H9 (cell line): Measurements from ENCODE around the gene BICRAL. TPM values are rescaled to one million over a fixed set of nuclear protein-coding genes. Genes with fewer than 3 reads are reported as not detected.
A peak's percentile ranks its signal among the peaks of the same experiment; 100 is the strongest.

Source experiments
- DNase-seq: peaks from one replicate; pipeline ENCODE4 v3.0.0-alpha.2; 2017
- H2AFZ ChIP-seq: one replicate; pipeline ENCODE4 v1.6.1; 2013; ENCODE audit warnings: mild to moderate bottlenecking, low read length, control low read depth, moderate library complexity
- H2AK5ac ChIP-seq: 2 replicates; pipeline ENCODE4 v1.6.1; 2013; ENCODE audit warnings: low read length, control low read depth, mixed read lengths; ENCODE audit not compliant: insufficient read length
- H2BK120ac ChIP-seq: one replicate; pipeline ENCODE4 v1.6.1; 2013; ENCODE audit warnings: low read depth, mild to moderate bottlenecking, low read length, control low read depth, inconsistent platforms; ENCODE audit not compliant: poor library complexity, severe bottlenecking
- H2BK12ac ChIP-seq: 2 replicates; pipeline ENCODE4 v1.6.1; 2013; ENCODE audit warnings: low read length, control low read depth, mixed read lengths, low read depth; ENCODE audit not compliant: insufficient read length
- H2BK15ac ChIP-seq: 2 replicates; pipeline ENCODE4 v1.6.1; 2013; ENCODE audit warnings: low read depth, low read length, control low read depth
- H2BK20ac ChIP-seq: one replicate; pipeline ENCODE4 v1.6.1; 2013; ENCODE audit warnings: low read depth, mild to moderate bottlenecking, low read length, control low read depth, inconsistent platforms; ENCODE audit not compliant: poor library complexity, severe bottlenecking
- H2BK5ac ChIP-seq: 2 replicates; pipeline ENCODE4 v1.6.1; 2013; ENCODE audit warnings: low read length, control low read depth, mixed read lengths; ENCODE audit not compliant: insufficient read length
- H3K14ac ChIP-seq: 2 replicates; pipeline ENCODE4 v1.6.1; 2013; ENCODE audit warnings: low read length, control low read depth; ENCODE audit not compliant: insufficient read depth
- H3K18ac ChIP-seq: 2 replicates; pipeline ENCODE4 v1.6.1; 2013; ENCODE audit warnings: low read depth, mild to moderate bottlenecking, mixed read lengths, low read length, control low read depth; ENCODE audit not compliant: insufficient read length
- H3K23ac ChIP-seq: 2 replicates; pipeline ENCODE4 v1.6.1; 2013; ENCODE audit warnings: low read length, control low read depth, mixed read lengths, low read depth; ENCODE audit not compliant: insufficient read length
- H3K23me2 ChIP-seq: 2 replicates; pipeline ENCODE4 v1.6.1; 2013; ENCODE audit warnings: low read depth, mild to moderate bottlenecking, mixed read lengths, low read length, control low read depth; ENCODE audit not compliant: insufficient read length, poor library complexity, severe bottlenecking
- H3K27ac ChIP-seq: 2 replicates; pipeline ENCODE4 v1.5.1; 2013; ENCODE audit warnings: low read length, control low read depth, mixed read lengths, low read depth; ENCODE audit not compliant: insufficient read length
- H3K27me3 ChIP-seq: 2 replicates; pipeline ENCODE4 v1.6.1; 2013; ENCODE audit warnings: low read length, control low read depth, inconsistent platforms; ENCODE audit not compliant: insufficient read depth
- H3K4ac ChIP-seq: 2 replicates; pipeline ENCODE4 v1.6.1; 2013; ENCODE audit warnings: low read depth, mild to moderate bottlenecking, control low read depth, inconsistent platforms, low read length, moderate library complexity
- H3K4me1 ChIP-seq: 2 replicates; pipeline ENCODE4 v1.6.1; 2013; ENCODE audit warnings: low read length, control low read depth, inconsistent platforms; ENCODE audit not compliant: insufficient read depth
- H3K4me2 ChIP-seq: 2 replicates; pipeline ENCODE4 v1.6.1; 2013; ENCODE audit warnings: low read length, control low read depth, mixed read lengths; ENCODE audit not compliant: insufficient read length, insufficient read depth
- H3K56ac ChIP-seq: 2 replicates; pipeline ENCODE4 v1.6.1; 2013; ENCODE audit warnings: low read depth, mild to moderate bottlenecking, mixed read lengths, low read length, control low read depth; ENCODE audit not compliant: insufficient read length
- H3K79me1 ChIP-seq: 2 replicates; pipeline ENCODE4 v1.6.1; 2013; ENCODE audit warnings: low read depth, mild to moderate bottlenecking, moderate library complexity, low read length, control low read depth, inconsistent platforms; ENCODE audit not compliant: insufficient read depth, poor library complexity, severe bottlenecking
- H3K79me2 ChIP-seq: 2 replicates; pipeline ENCODE4 v1.6.1; 2013; ENCODE audit warnings: low read length, control low read depth, inconsistent platforms; ENCODE audit not compliant: insufficient read depth
- H3K9ac ChIP-seq: 2 replicates; pipeline ENCODE4 v1.6.1; 2013; ENCODE audit warnings: low read length, control low read depth, mixed read lengths; ENCODE audit not compliant: insufficient read length; ENCODE audit errors: extremely low read depth
- H3K9me3 ChIP-seq: one replicate; pipeline ENCODE4 v1.6.1; 2013; ENCODE audit warnings: low read depth, low read length, inconsistent platforms; ENCODE audit not compliant: control insufficient read depth
- H3T11ph ChIP-seq: one replicate; pipeline ENCODE4 v1.6.1; 2013; ENCODE audit warnings: mild to moderate bottlenecking, low read length, control low read depth, inconsistent platforms
- H4K20me1 ChIP-seq: one replicate; pipeline ENCODE4 v1.6.1; 2013; ENCODE audit not compliant: control insufficient read depth, insufficient read length, insufficient read depth
- H4K5ac ChIP-seq: 2 replicates; pipeline ENCODE4 v1.6.1; 2013; ENCODE audit warnings: low read depth, mild to moderate bottlenecking, mixed read lengths, low read length, control low read depth; ENCODE audit not compliant: insufficient read length
- H4K8ac ChIP-seq: replicated peaks from 2 replicates; pipeline ENCODE4 v1.6.1; 2013; ENCODE audit warnings: low read length, control low read depth, mixed read lengths, low read depth; ENCODE audit not compliant: insufficient read length
- H4K91ac ChIP-seq: 2 replicates; pipeline ENCODE4 v1.6.1; 2013; ENCODE audit warnings: low read depth, mild to moderate bottlenecking, moderate library complexity, mixed read lengths, low read length, control low read depth; ENCODE audit not compliant: insufficient read length
- H3K27ac Mint-ChIP-seq, 3 experiments: 2 replicates in 2 of 3; 3 replicates in 1 of 3; pipeline ENCODE4 v1.8.0; 2020 to 2021; ENCODE audit warnings: mixed read lengths in 3 of 3, mild to moderate bottlenecking in 1 of 3, moderate library complexity in 1 of 3
- H3K27me3 Mint-ChIP-seq: 2 replicates; pipeline ENCODE4 v1.8.0; 2021; ENCODE audit warnings: low read depth, mild to moderate bottlenecking, moderate library complexity, mixed read lengths
- H3K36me3 Mint-ChIP-seq, 3 experiments: 2 replicates in 2 of 3; 3 replicates in 1 of 3; pipeline ENCODE4 v1.8.0; 2020 to 2021; ENCODE audit warnings: low read depth in 3 of 3, mixed read lengths in 3 of 3; ENCODE audit not compliant: insufficient read depth in 1 of 3
- H3K4me1 Mint-ChIP-seq, 2 experiments: 2 replicates each; pipeline ENCODE4 v1.8.0; 2020; ENCODE audit warnings: mixed read lengths in 2 of 2
- H3K4me3 Mint-ChIP-seq, 2 experiments: 2 replicates in 1 of 2; 3 replicates in 1 of 2; pipeline ENCODE4 v1.8.0; 2020 to 2021; ENCODE audit warnings: mild to moderate bottlenecking in 2 of 2, mixed read lengths in 2 of 2, moderate library complexity in 1 of 2
- H3K9me3 Mint-ChIP-seq, 2 experiments: 2 replicates in 1 of 2; 3 replicates in 1 of 2; pipeline ENCODE4 v1.8.0; 2020; ENCODE audit warnings: mild to moderate bottlenecking in 2 of 2, mixed read lengths in 2 of 2, moderate library complexity in 1 of 2
- WGBS: extraction: QIAGEN DNeasy Blood & Tissue Kit; methylation state at CpG from one replicate; pipeline ENCODE4 v1.1.7; 2013; ENCODE audit warnings: missing lambda C conversion rate, low lambda C conversion rate, mixed read lengths; ENCODE audit not compliant: insufficient read length; ENCODE audit errors: extremely low coverage; 5-methylcytosine and 5-hydroxymethylcytosine counted together
- total RNA-seq: library from RNA; stranded (reverse); gene quantifications from 2 replicates; pipeline ENCODE4 v1.2.1, GENCODE V29; 2021
- TF ChIP-seq, protein P1 (sequence below): fragments of 200-600 bp; sonication (generic); conservative IDR thresholded peaks from 3 replicates; pipeline ENCODE4 v1.8.0; 2021; ENCODE audit warnings: antibody characterized with exemption, mild to moderate bottlenecking

BICRAL gene
- total RNA-seq, 1 experiment from 2014 or later, result 9.8 TPM

GRCh38 chr6:42890311-42891198 is 108.7 kb downstream of the BICRAL start:
- Histone ChIP-seq H3K14ac (peak overlapping the region; percentile 89), H3K4ac (no peak overlapping the region; the same call in 1 of the 2 replicates), H3K79me2 (no peaks in the 10 kb centered on the region), H3K4me1 (no peaks in the 10 kb centered on the region; the same call in 1 of the 2 replicates), H3K4me2 (peak overlapping the region; percentile 92), H2AK5ac (no peak overlapping the region), H3K23me2 (peaks cover 6% of the 10 kb centered on the region), H3K79me1 (no peaks in the 10 kb centered on the region), H2BK12ac (no peak overlapping the region), H4K91ac (no peak overlapping the region), H3K27me3 (no peaks in the 10 kb centered on the region), H3K9me3 (no peaks in the 10 kb centered on the region), H4K5ac (no peak overlapping the region), H3T11ph (no peak overlapping the region), H3K9ac (peak overlapping the region; percentile 78), H4K20me1 (no peaks in the 10 kb centered on the region), H4K8ac (no peak overlapping the region), H2BK20ac (no peak overlapping the region), H3K27ac (peak overlapping the region; percentile 50), H3K23ac (no peak overlapping the region), H2BK5ac (no peak overlapping the region), H3K18ac (peak overlapping the region; percentile 95), H2BK15ac (no peak overlapping the region), H3K56ac (no peak overlapping the region), H2BK120ac (no peak overlapping the region), H2AFZ (no peak overlapping the region)
- Mint-ChIP-seq H3K27me3 (no peaks in the 10 kb centered on the region; the same call in 1 of the 2 replicates), H3K4me3 (peak overlapping the region; percentile 88 to 92), H3K27ac (peak overlapping the region; percentile 95 to 98 (median 96)), H3K4me1 (peaks cover 10 to 13% of the 10 kb centered on the region in 2 experiments), H3K9me3 (no peaks in the 10 kb centered on the region), H3K36me3 (peaks cover 14 to 34% (median 22%) of the 10 kb centered on the region in 3 experiments; a peak in 6 of 7 replicates)
- TF ChIP-seq, protein P1, sequence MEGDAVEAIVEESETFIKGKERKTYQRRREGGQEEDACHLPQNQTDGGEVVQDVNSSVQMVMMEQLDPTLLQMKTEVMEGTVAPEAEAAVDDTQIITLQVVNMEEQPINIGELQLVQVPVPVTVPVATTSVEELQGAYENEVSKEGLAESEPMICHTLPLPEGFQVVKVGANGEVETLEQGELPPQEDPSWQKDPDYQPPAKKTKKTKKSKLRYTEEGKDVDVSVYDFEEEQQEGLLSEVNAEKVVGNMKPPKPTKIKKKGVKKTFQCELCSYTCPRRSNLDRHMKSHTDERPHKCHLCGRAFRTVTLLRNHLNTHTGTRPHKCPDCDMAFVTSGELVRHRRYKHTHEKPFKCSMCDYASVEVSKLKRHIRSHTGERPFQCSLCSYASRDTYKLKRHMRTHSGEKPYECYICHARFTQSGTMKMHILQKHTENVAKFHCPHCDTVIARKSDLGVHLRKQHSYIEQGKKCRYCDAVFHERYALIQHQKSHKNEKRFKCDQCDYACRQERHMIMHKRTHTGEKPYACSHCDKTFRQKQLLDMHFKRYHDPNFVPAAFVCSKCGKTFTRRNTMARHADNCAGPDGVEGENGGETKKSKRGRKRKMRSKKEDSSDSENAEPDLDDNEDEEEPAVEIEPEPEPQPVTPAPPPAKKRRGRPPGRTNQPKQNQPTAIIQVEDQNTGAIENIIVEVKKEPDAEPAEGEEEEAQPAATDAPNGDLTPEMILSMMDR, result no peak
- peak; percentile 95 for DNase-seq
- no CpG with 5 or more reads among the region's 63 CpGs for WGBS
